WTC11 (cell line): Measurements from ENCODE around the gene SGSH.

Source experiments
- CTCF ChIP-seq: fragments of 200-600 bp; IDR thresholded peaks from 2 replicates; pipeline ENCODE4 v1.8.0; 2022; ENCODE audit warnings: antibody characterized with exemption
- FOXJ3 ChIP-seq: sonication (generic); formaldehyde crosslinking; IDR thresholded peaks from 2 replicates; pipeline ENCODE4 v1.9.0; 2021; ENCODE audit warnings: missing genetic modification reagents, mild to moderate bottlenecking, borderline replicate concordance

- TF ChIP-seq FOXJ3 (CRISPR knock-in tag) (no peak), CTCF (no peak)
Observed at GRCh38 chr17:80245566-80246265, 25.6 kb upstream of the SGSH start.
